B cell (primary cell): Measurements from ENCODE around the gene REN.

Experiments used
- EZH2 ChIP-seq: IDR thresholded peaks from 2 replicates; pipeline ENCODE4 v1.6.1; 2012; ENCODE audit warnings: borderline replicate concordance, low read depth, mild to moderate bottlenecking, moderate library complexity, low read length; ENCODE audit not compliant: insufficient read depth, poor library complexity, severe bottlenecking
- TF ChIP-seq, protein P1 (sequence below): fragments of 200-600 bp; IDR thresholded peaks from one replicate; pipeline ENCODE4 v1.8.0; 2022; ENCODE audit warnings: antibody characterized with exemption, mild to moderate bottlenecking

DNA sequence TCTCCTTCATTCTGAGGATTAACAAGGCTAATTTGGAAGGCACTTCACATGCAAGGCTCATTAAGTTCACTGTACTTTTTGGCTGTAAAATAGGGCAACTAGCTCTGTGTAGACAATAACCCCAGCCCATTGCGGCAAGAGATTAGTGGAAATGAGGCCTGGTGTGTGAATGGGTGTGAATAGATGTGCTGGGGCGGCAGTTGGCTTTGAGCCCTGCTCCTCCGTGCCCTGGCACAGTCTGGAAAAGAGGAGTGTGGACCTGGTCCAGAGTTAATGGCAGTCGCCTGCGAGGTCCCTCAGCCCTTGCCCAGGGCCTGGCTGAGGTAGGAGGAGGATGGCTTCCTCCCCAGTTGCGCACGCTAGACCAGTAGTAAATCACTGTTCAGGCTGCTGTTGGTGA, 25.3 kb upstream of the REN start:
- TF ChIP-seq, protein P1, sequence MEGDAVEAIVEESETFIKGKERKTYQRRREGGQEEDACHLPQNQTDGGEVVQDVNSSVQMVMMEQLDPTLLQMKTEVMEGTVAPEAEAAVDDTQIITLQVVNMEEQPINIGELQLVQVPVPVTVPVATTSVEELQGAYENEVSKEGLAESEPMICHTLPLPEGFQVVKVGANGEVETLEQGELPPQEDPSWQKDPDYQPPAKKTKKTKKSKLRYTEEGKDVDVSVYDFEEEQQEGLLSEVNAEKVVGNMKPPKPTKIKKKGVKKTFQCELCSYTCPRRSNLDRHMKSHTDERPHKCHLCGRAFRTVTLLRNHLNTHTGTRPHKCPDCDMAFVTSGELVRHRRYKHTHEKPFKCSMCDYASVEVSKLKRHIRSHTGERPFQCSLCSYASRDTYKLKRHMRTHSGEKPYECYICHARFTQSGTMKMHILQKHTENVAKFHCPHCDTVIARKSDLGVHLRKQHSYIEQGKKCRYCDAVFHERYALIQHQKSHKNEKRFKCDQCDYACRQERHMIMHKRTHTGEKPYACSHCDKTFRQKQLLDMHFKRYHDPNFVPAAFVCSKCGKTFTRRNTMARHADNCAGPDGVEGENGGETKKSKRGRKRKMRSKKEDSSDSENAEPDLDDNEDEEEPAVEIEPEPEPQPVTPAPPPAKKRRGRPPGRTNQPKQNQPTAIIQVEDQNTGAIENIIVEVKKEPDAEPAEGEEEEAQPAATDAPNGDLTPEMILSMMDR: no peak
- TF ChIP-seq EZH2: no peak
